ENCODE measurements around the gene MOB2. TPM values are rescaled to one million over a fixed set of nuclear protein-coding genes. Genes with fewer than 3 reads are reported as not detected.
A peak's percentile ranks its signal among the peaks of the same experiment; 100 is the strongest.

Gene MOB2
- total RNA-seq, 3 donors from 2014 or later, result 54.9 to 108 (median 61.5) TPM

DNA sequence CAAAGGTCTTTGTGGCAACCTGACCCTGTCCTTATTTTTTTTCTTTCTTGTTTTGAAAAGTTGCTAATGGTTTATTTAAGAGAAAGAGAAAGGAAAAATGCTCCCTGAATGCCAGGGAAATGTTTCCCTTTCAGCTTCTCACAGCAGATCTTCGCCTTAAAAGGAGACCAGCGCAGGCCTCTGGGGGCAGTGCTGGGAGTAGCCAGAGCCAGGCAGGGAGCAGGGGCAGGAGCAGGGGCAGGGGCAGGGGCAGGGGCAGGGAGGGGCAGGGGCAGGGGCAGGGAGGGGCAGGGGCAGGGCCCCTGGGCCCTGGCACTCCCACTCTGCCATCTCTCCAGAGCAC is 5.1 kb downstream of the MOB2 start:
- Histone ChIP-seq H3K36me3 (ENCODE audit: low read depth) (no peaks in the 10 kb centered on the region), H3K9me3 (no peaks in the 10 kb centered on the region), H3K4me3 (no peak overlapping the region), H3K4me1 (ENCODE audit: low read depth) (peaks cover 13% of the 10 kb centered on the region)
- intact Hi-C loops (cut with DNase I, micrococcal nuclease), result no loop called here
- TF ChIP-seq, protein P1, sequence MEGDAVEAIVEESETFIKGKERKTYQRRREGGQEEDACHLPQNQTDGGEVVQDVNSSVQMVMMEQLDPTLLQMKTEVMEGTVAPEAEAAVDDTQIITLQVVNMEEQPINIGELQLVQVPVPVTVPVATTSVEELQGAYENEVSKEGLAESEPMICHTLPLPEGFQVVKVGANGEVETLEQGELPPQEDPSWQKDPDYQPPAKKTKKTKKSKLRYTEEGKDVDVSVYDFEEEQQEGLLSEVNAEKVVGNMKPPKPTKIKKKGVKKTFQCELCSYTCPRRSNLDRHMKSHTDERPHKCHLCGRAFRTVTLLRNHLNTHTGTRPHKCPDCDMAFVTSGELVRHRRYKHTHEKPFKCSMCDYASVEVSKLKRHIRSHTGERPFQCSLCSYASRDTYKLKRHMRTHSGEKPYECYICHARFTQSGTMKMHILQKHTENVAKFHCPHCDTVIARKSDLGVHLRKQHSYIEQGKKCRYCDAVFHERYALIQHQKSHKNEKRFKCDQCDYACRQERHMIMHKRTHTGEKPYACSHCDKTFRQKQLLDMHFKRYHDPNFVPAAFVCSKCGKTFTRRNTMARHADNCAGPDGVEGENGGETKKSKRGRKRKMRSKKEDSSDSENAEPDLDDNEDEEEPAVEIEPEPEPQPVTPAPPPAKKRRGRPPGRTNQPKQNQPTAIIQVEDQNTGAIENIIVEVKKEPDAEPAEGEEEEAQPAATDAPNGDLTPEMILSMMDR (IDR thresholded peaks at IDR 0.05), result no peak
- ATAC-seq, result no peak
- no peak for DNase-seq

DNA sequence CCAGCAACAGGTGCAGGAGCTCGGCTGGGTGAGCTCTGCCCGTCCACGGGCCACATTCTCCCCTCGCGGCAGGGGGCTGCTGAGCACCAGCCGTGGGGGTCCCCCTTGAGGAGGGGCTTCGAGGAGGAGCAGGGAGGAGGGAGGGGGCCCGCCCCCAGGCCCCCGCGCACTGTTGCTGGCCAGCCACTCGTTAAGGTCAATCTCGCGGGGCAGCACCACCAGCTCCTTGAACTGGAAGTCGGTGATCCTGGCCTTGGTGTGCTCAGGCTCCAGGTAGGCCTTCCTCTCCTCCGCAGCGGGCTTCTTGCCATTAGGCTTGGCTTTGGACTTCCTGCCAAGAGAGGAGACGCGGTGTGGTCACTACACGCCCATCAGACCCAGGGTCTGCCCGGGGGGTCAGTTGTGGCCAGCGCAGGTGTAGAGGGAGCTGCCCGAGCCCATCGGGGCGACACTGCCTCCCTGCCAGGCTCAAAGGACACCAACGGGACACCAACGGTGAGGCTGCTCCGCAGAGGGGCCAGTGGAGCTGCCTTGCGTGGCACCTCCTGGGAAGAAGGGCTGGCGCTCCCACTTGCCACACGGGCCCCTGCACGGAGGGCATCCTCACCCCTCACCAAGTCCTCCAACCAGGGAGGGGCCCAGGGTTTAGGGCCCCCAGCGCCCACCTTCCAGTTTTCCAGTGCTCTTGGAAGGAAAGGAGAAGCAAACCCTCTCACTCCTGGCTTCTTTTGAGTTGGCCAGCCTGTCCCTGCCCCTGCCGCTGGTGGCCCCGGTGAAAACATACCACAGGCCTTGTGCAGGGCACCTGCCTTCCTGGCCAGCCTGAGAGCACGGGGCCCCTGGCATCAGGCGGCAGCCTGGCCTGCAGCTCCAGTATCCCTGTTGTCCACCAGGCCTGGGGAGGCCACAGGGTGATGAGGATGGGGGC is 5.8 kb downstream of the MOB2 start:
- TF ChIP-seq, protein P1 (IDR thresholded peaks at IDR 0.05), result no peak
- peak in 2 of 3 donors; percentile 23 to 44 for DNase-seq
- Histone ChIP-seq H3K9me3 (no peaks in the 10 kb centered on the region), H3K4me3 (no peak overlapping the region), H3K36me3 (ENCODE audit: low read depth) (no peaks in the 10 kb centered on the region), H3K4me1 (ENCODE audit: low read depth) (peaks cover 6% of the 10 kb centered on the region)
- intact Hi-C loops (cut with DNase I, micrococcal nuclease), result no loop called here
- ATAC-seq, result no peak

DNA sequence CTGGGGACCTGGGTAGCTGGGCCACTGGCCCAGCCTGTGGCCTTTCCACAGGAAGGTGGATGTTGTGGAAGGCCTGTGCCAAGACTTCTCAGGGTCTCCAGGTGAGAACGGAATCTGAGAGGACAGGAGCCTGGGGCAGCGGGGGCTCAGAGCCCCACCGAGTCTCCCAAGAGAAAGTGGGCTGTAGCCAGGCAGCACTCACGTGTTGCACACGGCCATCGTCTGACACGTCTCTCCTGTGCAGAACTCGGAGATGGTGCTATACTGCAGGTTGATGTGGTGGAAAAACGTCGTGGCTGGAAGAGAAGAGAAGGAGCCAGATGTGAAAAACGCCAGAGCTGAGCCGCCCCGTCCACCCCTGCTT is 6.4 kb downstream of the MOB2 start:
- TF ChIP-seq, protein P1 (IDR thresholded peaks at IDR 0.05), result no peak
- no peak for ATAC-seq
- no peaks in the 10 kb centered on the region for H3K9me3 ChIP-seq
- intact Hi-C loops (cut with DNase I, micrococcal nuclease), result no loop called here
- peak in 1 of 3 donors; percentile 14 for DNase-seq
- H3K4me1 ChIP-seq (ENCODE audit: low read depth), result peaks cover 3% of the 10 kb centered on the region
- H3K36me3 ChIP-seq (ENCODE audit: low read depth), result no peaks in the 10 kb centered on the region
- H3K4me3 ChIP-seq, result no peak overlapping the region

DNA sequence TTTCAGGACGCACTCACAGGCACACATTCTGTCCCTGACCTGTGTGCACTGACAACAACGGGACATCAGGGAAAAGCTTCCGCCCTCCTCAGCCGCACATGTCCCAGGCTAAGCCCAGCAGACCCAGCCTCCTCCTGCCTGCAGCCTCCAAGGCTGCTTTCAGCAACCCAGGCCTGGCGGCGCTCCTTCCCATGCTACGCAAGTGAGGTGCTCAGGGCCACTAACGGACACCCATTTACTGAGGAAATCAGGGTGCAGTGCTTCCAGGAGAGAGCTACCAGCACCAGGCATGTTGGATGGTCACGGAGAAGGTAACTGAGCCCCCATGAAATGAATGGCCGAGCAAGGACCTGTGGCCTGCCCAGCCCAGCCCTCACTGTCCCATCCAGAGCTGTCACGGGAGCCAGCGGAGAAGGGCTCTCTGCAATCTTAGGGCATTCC is 6.9 kb downstream of the MOB2 start:
- TF ChIP-seq, protein P1 (IDR thresholded peaks at IDR 0.05), result no peak
- H3K9me3 ChIP-seq, result no peaks in the 10 kb centered on the region
- H3K4me3 ChIP-seq, result no peak overlapping the region
- intact Hi-C loops (cut with DNase I, micrococcal nuclease), result no loop called here
- peak in 2 of 3 donors; percentile 18 to 30 for DNase-seq
- H3K36me3 ChIP-seq (ENCODE audit: low read depth), result no peaks in the 10 kb centered on the region
- ATAC-seq, result no peak
- peaks cover under 1% of the 10 kb centered on the region for H3K4me1 ChIP-seq (ENCODE audit: low read depth)

DNA sequence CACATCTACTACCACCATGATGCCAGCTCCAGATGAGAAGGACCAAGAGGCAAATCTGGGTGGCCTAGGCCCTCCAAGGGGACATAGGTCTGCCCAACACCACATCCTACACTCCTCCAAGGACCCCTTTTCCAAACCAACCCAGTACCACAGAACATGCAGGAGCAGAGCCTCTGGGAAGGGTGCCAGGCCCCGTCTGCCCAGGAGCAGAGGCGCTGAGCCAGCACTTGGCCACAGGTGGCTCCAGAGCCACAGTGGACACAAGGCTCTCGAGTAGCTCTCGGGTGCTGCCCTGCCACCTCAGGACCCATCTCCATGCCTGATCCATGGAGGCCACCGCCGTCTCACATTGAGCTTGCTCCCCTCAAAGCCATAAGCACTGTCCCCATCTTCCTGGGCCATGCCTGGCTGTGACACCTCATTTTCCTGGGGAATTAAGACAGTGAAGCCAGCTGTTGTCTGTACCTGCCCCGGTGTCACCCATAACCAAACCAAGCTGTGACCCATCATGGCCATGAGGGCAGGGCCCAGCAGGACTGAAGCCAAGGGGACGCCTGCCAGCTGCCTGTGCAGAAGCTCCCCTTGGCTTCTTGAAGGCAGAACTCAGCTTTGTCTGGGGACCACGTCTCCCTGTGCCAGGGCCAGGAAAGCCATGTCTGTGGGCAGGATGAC is 7.4 kb downstream of the MOB2 start:
- TF ChIP-seq, protein P1 (IDR thresholded peaks at IDR 0.05), result no peak
- no peaks in the 10 kb centered on the region for H3K4me1 ChIP-seq (ENCODE audit: low read depth)
- H3K4me3 ChIP-seq, result no peak overlapping the region
- ATAC-seq (no peak), DNase-seq (peak in 2 of 3 donors; percentile 23 to 35)
- intact Hi-C loops (cut with DNase I, micrococcal nuclease), result no loop called here
- no peaks in the 10 kb centered on the region for H3K9me3 ChIP-seq
- H3K36me3 ChIP-seq (ENCODE audit: low read depth), result no peaks in the 10 kb centered on the region
